GM21390 (cell line): ENCODE data around the gene MED13.
"Not testable (repeated sequence)": the region's sequence is repeated elsewhere in the genome, so short reads cannot be mapped to it uniquely, and the experiment has no call there.

ENCODE experiments used
- ATAC-seq: cut with Tn5 transposase; IDR thresholded peaks from one replicate; pipeline ENCODE4 v1.9.1; 2021; ENCODE audit not compliant: unreplicated experiment

The MED13 gene

DNA sequence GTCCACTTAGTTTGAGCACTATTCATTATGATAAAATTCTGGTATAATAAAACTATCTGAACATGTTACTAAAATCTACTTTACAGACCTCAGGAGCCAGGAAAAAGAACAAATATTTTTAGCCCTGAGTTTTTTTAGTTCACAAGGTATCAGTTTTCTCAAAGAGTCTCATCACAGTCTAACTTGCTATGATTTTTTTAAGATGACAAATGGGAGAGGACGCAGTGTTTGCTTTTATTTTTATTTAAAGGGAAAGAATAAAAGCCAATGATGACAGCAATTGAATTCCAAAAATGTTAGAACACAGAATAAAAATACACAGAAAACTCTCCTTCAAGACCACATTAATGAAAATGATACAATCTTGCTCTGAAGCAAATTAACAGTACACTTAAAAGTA, 7.4 kb downstream of the MED13 start:
- ATAC-seq = no peak

- ATAC-seq = no peak
These were observed 12.2 kb downstream of the MED13 start for GRCh38 chr17:62052765-62053338.

DNA sequence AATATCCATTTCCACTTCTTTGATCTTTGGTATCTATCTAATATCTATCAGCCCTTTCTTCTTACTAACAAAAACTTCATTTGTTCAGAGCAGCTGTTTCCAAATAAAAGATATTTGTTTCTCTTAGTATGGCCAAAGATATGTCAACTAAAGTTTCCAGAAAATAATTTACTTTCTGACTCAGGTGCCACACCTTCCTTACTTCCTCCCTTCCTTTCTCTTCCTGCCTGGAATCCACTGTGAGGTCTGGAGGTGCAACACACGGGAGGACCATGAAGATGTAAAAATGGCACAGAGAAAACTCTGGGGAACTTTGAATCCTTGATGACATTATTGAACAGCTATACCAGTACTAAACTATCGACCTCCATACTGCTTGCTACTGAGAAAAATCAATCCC, 14.0 kb downstream of the MED13 start:
- no peak for ATAC-seq

DNA sequence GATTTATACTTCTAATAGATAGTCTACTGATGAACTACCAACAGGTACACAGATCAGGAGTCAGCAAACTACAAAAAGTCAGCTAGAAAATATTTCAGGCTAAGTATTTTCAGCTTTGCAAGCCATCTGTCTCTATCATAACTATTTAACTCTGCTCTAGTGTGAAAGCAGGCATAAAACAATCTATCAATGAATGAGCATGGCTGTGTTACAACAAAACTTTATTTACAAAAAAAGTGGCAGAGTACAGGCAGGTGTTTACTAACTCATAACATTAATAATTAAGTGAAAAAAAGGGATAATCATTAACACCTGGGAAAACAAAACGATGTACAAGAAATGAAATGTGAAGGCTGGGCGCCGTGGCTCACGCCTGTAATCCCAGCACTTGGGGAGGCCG, 15.8 kb downstream of the MED13 start:
- ATAC-seq = no peak

GRCh38 chr17:62048262-62048661, 16.8 kb downstream of the MED13 start:
- no peak for ATAC-seq

GRCh38 chr17:62045517-62045916, 19.6 kb downstream of the MED13 start:
- ATAC-seq = no peak

DNA sequence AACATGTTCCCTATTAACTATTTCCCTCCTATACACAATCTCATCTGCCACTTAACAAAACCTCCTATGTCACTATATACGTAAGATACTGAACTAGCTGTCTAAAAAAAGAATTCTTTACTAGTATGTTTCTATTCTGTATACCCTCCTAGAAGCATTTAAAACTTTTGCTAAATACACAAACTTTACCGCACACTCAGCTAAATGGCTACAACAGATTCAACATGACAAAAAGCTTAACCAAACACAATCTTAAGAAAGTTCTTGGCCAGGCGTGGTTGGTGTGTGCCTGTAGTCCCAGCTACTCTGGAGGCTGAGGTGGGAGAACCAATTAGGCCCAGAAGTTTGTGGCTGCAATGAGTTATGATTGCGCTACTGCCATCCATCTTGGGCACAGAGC, 20.0 kb downstream of the MED13 start:
- no peak for ATAC-seq

DNA sequence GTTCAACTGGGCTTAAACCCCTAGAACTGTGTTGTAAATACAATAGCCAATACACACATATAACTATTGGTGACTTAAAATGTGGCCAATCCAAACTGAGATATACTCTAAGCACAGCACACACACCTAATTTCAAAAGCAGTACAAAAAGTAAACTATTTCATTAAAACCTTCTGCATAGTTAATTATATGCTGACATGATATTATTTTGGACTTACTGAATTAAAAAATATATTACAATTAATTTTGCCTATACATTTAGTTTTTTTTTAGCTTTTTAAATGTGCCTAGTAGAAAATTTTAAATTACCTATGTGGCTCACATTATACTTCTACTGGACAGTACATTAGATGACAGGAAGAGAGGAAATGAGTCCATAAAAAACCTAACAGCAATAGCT, 21.5 kb downstream of the MED13 start:
- ATAC-seq = no peak

DNA sequence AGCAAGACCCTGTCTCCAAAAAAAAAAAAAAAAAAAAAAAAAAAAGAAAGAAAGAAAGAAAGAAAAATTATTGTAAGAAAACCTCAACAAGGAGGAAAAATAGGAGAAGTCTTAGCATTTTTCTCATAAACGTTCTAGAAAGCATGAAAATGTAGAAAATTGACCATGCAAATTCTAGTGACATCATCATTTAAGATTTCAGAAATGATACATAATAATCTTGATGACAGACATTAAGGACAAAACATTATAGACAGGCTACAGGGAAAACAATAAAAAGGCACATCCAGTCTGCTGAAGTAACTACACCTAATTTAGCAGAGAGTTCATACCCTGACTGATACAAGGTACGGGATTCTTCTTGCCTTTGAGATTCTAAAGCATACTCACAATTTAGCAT, 21.9 kb downstream of the MED13 start:
- ATAC-seq = no peak

DNA sequence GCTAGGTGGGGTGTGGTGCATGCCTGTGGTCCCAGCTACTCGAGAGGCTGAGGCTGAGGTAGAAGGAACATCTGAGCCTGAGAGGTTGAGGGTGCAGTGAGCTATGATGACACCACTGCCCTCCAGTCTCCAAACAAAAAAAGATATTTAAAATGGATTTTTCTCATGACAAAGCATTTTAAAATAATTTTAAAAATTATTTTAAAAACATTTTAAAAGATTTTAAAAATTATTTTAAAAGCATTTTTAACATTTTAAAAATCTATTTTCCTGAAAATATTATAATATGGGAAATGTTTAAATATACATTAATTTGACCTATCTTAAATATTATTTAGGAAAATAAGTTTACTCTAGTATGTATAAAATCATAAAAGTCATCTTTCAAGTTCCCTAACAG, 26.8 kb downstream of the MED13 start:
- ATAC-seq = no peak

- no peak for ATAC-seq
These were observed 31.8 kb downstream of the MED13 start for GRCh38 chr17:62033317-62033716.

GRCh38 chr17:62032480-62032879, 32.6 kb downstream of the MED13 start:
- ATAC-seq = no peak

GRCh38 chr17:62030264-62030663, 34.8 kb downstream of the MED13 start:
- no peak for ATAC-seq

DNA sequence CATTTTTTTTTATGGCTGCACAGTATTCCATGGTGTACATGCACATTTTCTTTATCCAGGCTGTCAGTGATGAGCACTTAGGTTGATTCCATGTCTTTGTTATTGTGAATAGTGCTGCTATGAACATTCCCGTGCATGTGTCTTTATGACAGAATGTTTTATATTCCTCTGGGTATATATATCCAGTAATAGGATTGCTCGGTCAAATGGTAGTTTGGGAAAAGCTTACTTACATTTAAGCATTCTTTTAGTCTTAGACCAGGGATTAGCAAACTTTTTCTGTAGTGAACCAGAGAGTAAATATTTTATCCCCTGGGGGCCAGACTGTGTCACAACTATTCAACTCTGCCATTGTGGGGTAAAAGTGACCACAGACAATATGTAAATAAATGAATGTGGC, 40.2 kb downstream of the MED13 start:
- ATAC-seq = no peak

- no peak for ATAC-seq
These were observed 47.2 kb downstream of the MED13 start for GRCh38 chr17:62017912-62018311.

DNA sequence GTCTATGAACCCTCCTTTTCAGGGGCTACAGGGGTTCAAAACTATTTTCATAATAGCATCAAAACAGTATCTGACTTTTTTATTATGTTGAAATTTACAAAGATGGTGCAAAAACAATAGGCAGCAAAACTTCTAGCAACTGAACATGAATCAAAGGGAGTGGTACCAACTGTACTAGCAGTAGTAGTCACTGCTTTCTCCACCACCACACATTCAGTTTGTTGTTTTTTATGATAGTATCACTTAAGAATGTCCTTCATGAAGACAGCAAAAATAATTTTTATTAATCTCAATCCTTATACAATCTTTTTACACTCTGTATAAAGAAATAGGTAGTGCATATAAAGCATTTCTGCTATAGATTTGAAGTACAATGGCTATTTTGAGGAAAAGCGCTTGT, 47.6 kb downstream of the MED13 start:
- no peak for ATAC-seq

GRCh38 chr17:62014526-62014925, 50.6 kb downstream of the MED13 start:
- no peak for ATAC-seq

- ATAC-seq = no peak
These were observed 55.9 kb downstream of the MED13 start for GRCh38 chr17:62009220-62009619.

DNA sequence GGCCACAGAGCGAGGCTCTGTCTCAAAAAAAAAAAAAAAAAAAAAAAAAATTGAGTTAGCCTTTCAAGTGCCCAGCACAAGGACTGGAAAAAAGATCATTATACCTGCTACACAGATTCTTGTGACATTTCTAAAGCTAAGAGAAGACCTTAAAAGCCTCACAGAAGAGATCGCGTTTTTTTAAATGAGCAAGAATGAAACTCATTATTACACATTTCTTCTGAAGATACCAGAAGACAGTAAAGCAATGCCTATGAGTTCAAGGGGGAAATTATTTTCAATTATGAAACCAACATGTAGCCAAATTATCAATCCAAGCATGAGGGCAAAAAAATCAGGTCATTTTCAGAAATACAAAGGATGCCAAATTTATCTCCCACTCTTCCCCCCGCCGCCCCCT, 56.8 kb downstream of the MED13 start:
- no peak for ATAC-seq

GRCh38 chr17:62004388-62004787, 60.7 kb downstream of the MED13 start:
- no peak for ATAC-seq

DNA sequence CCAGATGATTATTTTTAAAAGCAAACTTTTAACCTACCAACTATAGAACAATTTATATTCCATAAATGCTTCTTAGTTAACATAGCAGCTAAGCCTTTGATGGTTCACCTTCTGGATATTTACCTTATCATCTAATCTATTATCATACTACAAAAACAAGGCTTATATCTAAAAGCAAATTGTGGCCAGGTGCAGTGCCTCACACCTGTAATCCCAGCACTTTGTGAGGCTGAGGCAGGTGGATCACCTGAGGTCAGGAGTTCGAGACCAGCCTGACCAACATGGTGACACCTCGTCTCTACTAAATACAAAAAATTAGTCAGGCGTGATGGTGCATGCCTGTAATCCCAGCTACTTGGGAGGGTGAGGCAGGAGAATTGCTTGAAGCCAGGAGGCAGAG, 61.9 kb downstream of the MED13 start:
- not testable (repeated sequence) for ATAC-seq

GRCh38 chr17:62001105-62001504, 64.0 kb downstream of the MED13 start:
- no peak for ATAC-seq

GRCh38 chr17:62000186-62000585, 64.9 kb downstream of the MED13 start:
- ATAC-seq = no peak

- ATAC-seq = not testable (repeated sequence)
These were observed 66.5 kb downstream of the MED13 start for GRCh38 chr17:61998534-61998933.
